ENCODE data around the gene SKAP1.

SKAP1 gene

DNA sequence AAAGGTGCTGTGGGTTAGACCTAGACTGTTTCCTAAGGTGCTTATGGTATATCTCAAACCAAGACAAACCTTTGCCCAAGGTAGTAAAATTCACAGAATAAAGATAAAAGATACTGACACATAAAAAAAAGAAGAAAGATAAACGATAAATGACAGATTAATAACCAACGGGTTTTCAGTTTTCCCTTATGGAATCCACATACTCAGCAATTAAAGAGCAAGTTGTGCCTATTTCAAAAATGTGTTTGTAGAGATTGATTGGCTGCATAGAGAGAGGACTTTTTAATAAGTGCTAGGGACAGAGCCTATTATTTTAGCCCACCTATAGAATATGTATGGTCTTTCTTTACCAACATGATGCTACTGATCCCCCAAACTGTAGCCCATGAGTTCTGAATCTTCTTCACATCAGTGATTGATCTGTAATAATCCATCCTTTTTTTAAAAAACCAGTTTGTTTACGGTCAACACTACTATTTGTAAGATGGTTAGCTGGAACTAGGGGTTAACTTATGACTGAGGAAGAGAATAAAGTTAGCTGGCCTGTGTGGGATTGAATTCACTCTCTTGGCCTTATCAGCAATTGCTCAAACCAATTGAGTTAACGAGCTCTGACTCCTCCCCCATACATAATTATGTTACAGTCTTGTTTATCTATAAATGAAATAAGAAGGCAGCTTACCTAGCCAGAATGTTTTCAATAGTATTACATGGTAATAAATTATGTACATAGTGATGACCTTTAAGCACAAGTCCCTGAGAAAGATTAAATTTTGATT lies 268.7 kb downstream of the SKAP1 start:
- no peak for DNase-seq

DNA sequence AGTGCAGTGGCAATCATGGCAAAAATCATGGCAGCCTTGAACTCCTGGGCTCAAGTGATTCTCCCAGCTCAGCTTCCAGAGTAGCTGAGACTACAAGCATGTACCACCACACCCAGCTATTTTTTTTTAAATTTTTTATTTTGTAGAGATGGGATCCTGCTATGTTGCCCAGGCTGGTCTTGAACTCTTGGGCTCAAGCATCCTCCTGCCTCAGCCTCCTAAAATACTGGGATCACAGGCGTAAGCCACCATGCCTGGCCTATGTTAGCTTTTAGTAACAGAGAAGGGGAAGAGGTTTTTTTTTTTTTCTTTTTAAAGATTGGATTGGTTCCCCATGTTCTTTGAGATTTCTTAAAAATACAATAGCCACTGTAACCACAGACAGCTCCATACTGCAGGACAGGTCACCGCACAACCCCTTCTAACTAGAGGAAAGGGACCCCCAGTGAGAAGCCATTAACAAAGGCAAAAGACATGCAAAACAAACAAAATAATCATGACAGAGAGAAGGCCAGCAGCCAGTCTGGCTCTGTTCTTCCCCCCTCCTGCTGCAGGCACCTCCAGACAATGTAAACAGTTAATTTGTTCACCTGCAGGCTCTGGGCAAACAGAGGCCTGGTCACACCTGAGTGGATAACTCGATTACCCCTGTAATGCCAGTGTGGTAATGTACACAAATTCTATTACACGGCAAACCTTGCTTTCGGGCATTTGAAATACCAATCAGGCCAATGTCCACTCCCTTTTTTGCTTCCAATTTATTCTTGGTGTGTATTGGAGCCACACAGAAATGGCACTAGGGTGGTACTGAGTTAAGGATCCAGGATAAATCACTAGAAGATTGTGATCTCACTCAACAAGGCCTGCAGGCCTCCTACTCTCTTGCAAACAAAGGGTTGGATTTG lies 269.6 kb downstream of the SKAP1 start:
- DNase-seq, result no peak

DNA sequence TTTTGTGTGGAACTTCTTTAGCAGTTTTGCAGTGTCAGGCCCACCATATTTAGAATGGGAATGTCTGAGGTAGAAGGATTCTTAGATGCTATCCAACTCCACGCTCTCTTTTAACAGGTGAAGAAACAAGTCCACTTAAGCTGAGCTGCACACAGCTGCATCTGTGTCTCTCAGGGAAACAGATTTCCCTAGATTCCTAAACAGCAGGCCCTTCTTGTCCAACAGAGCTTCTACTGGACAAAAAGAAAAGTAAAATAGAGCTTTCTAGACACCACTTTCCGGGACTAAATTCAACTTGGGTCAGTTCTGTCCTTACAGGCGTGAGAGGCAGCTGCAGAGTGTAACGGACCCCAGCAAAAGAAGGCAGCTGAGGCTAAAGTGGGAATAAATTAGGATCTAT lies 270.8 kb downstream of the SKAP1 start:
- DNase-seq, result no peak

DNA sequence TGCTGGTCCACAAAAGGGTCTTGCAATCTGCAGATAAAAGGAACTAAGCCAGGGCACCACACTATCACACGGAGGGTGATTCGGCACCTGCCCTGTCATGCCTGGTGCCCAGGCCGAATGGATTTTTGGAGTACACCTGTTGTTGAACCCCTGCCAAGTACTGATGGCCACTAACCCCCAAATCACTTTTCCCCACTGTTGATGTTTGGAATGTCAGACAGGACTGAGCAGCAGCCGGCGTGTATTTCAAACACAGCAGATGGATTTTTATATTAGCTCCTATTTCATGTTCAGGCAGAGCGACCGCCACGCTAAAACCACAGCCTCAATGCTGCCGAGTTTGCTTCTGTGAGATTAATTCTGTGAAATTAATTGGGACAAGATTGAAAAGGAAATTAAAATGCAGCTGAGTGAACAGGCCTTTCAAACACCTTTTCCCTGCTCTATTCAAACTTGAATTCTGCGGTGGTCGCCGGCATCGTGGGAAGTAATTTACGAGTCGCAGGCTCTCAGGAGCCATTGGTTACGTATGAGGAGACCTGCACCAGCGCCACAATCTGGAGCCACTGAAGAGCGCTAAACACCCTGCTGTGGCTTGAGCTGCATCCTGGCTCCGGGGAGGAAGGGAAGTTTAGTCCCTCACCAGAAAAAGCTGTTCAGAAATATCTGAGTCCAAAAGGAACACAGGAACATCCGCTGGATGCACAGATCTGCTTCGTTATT lies 274.0 kb downstream of the SKAP1 start:
- no peak for DNase-seq

DNA sequence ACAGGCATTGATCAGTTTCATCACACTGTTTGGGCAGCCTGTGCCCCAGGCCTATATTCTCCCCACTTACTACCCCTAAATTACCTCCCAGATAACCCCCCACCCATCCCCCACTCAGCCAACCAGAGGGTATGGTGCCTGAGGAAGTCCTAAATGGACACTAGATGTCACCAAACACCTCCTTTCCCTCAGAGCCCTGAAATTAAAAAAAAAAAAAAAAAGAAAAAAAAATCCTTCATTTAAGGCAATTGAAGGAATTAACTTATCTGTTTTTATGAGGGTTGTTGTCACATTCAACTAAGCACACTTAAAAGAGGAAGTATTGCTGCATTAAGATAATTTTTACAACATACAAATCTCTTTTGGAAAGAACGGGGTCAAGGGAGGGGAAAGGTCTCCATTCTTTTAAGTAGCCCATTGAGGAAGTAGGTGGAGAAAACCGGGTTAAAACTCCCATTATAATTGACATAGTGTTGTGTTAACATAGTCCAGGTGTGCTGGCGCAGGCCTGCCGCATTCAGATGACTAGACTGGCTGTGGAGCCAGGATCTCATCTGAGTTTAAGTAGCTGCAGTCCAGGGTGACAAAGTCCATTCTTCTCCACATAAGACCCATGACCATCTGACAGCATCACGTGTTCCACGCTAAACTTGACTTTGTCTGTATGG lies 276.2 kb downstream of the SKAP1 start:
- DNase-seq, result no peak

DNA sequence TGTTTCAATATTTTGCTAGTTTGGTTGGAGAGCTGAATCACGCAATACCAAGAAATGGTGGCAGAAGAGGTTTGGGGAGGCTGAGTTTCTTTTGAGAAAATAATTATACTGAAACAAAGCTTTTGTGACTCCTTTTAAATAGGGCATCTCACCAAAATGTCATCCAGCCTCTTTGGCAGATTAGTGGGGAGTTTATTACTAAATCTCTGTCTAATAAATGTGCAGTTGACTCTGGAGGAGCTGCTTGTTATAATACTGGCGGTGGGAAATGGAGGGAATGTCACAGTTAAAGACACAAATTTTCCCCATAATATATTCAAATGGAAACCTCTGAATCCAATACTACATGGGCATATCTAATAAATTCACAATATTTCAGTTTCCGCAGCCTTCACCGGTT lies 277.7 kb downstream of the SKAP1 start:
- DNase-seq, result no peak

DNA sequence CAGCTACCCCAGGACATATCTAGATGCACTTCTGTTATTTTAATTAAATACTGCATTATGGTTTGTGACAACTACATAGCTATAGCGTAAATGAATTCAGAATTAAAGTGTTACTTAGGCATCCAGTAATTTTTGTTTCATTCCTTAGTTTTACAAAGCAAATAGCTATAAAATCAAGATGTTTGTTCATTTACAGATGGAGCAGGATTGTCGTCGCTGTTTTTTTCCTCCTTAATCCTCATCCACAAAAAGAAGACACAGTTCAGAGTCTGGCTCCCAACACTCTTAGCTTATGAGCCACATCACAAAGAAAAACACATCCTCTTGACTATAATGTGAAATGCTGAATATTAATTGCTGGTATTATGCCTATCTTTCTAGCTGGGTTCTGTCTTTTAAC lies 278.8 kb downstream of the SKAP1 start:
- DNase-seq, result no peak

DNA sequence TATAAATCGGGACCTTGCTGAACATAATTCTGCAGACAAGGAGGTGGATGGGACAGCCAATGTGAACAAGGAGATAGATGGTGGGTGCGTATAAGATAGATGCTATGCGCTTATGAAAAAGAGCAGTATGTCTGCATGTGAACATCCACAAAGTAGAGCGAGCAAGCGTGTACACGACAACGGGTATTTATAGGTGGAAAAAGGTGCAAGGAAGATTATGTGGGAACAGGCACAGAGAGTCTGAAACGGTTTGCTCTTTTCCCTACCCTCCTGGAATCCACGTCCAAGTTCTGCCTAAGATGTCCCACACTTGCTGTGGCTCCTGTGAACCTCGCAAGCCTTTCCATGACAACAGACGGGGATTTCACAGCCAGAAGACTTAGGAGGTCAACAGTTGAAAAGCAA lies 279.4 kb downstream of the SKAP1 start:
- no peak for DNase-seq

DNA sequence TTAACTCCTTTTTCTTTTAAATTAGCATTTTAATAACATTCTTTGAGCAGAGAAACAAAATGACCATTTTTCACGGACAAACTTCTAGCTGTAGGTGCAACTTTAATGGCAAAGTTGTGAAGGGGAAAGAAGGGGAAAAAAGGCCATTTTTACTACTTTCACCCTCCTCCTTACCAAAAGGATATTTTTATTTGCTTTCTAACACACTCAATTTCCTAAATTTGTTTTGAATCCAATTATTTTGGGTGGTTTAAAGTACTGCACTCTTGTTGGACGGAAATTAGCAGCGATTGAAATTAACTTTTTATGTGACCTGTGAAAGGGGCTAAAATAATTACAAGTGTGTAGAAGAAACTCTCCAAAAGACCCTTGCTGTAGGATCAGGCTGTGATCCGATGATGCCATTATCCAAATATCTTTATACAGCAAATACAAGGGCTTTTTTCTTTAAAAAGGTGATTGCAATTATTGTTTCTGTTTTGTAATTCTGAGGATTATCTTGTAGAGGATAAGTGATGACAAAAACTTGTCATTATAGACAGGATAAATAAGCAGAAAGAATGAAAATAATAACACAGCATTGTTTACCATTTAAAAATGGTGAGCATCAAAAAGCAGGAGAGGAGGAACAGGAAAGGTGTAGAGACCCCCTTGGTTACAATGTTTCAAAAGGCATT lies 280.1 kb downstream of the SKAP1 start:
- no peak for DNase-seq

DNA sequence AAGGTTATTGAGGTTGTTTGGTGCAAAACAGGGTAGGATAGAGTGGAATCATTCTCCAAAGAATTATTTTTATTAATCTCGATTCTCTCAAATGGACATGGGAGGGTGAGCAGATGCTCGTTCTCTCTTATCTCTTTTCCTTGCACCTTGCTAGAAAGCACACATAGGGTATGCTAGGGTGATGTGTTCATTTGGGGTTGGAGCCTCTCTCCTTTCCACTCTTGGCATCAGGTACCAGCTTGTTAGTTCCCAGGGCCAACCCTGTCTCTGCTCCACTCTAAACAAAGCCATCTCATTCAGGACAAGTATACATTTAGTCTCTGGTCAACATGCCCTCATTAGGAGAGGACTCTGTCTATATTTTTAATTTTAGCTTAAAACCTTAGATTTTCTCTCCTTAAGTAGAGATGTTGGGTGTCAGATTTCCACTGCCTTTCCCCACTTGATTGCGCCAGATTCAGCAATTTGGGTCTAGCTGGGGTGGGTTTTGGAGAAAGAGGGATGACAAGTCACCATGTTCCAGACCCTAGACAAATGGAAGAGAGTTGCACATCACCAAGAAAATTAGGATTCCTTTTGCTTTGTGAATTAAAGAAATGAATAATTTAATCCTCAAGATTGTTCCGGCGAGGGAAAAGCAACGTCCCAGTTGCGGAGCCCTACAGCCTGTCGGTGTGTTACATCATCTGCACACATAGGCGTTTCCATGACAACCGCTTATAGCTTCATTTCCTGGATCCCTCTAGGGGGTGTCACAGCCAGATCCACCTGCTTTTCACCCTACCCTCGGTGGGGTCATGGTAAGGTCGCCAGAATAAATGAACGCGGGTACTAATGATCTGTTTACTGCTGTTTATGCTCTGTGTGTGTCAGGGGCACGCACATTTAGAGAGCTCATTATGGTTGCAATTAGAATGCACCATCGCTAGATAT lies 280.9 kb downstream of the SKAP1 start:
- DNase-seq, result no peak

DNA sequence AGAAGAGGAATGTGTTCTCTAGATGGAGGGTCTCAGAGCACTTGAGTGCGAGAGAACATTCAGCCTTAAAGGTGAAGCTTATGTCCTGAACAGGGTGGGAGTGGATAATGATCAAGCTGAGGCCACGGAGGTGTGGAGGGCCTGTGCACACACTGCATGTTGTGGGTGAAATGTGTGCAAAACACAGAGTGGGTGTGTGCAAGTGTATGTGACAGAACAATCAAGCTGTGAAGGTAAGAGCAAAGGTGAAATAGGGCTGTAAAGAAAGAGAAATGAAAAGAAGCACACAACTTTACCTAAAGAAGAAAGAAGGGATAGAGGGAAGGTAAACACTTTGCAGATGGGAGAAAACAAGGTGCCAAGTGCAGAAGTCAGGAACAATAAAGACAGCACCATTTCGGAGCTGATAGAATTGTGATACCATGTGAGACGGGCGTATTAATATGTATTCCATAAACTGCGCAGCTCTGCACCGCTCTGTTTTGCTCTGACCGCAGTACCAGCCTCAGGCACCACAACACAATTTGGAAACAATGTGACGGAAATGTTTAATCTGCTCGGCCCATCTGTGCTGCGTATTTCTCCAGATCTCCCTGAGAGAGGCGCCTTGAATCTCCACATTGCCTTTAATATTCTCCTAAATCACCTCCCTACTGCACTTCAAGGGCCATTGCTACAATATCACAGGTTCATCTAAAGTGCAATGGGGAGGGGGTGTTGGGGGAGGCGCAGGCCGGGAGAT lies 281.8 kb downstream of the SKAP1 start:
- DNase-seq, result no peak

DNA sequence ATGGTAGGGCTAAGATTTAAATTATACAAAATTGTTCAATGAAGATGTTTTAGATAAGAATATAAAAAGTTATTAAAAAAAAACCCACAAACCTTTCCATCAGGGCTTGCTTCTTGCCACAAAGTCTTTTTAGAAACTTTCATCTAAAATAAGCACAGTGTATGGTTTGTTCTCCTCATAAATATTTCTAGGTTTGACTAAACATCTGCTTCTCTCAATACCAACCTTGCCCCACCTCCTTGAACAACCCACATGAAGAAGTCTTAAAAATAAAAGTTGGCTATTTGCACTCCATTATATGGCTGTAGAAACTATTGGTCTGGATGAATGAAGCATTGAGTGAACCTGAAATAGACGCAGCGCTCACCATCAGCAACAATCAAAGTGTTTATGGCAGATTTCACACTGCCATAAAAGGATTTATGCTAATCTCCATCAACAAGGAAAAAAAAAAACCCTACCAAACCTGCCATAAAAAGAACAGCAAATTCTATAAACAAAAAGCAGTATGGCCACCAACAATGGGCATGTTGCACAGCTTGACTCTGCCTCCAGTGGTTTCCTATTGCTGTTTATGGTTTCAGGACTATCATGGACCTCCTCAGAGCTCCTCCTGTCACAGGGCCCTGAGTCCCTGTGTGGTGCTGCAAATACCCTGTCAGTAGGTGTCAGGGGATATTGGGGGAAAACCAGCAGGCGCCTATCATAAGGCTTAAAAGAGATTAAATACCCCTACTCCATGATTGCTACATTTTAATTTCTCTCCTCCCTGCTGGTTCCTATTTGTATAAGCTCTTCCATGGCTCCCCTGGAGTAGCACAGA lies 284.8 kb downstream of the SKAP1 start:
- no peak for DNase-seq

DNA sequence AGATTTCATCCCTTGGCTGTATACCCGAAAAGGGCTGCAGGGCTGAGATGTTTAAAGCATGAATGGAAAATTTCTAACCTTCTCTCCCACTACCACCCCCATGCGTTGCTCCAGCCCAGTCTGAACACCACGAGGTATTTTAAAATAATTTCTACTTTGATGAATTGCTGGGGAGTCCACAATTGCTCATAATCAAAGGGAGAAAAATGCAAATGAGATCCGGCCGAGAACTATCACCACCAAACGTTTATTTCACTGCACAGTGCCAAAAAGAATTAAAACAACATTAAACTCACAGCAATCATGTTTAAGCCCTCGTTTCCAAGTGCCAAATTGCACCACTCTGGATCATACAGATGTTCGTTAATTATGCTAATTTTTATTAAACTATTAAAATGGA lies 285.8 kb downstream of the SKAP1 start:
- DNase-seq, result no peak

DNA sequence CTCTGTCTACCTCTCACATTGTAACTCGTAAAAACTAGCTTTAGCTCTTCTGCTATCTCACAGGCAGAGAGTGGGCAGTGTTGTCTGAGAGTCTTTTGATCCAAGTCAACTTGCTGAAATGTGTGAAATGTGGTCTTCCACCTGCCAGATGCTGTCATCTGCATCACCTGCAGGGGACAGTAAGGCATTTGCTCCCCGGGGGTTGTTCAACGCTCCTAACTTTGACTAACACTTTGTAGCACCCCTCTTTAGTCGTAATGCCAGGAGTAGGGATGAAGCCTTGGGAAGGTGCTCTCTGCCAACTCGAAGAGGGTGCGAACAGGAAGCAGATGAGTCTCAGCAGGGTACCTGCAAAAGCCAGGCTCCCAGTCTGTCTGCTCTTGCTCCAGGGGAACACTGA lies 286.4 kb downstream of the SKAP1 start:
- DNase-seq, result no peak

DNA sequence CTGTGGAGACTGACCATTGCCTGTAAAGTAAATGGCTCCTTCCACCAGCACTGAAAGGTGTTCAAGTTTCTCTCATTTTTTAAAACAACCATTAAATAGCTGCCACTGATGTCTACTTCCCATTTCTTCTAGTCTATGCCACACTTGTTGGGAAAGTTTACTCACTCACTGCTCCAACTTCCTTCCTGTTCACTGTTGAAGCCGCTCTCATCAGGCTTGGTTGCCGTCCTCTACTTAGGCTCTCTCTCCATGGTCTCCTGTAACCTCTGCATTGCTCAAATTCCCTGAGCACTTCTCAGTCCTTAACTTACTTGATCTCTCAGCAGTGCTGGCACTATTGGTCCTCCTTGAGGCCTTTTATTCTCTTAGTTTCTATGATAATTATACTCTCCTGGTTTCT lies 290.1 kb downstream of the SKAP1 start:
- no peak for DNase-seq

DNA sequence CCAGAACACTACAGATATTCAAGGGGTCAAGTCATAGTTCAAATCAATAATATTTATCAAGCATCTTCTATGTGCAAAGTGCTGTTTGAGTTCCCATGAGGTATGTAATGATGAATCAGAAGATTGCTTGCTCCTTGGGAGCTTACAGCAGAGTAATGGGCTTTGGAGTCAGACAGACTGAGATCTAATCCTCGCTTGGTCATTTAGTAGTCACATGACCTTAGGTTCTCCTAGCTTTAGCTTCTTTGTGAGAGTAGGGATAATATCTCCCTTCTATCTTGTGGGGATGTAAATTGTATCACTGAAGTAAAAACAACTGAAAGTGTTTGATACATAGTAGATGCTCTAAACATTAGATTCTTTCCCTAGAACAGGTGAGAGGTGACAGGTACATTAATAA lies 292.4 kb downstream of the SKAP1 start:
- DNase-seq, result no peak

DNA sequence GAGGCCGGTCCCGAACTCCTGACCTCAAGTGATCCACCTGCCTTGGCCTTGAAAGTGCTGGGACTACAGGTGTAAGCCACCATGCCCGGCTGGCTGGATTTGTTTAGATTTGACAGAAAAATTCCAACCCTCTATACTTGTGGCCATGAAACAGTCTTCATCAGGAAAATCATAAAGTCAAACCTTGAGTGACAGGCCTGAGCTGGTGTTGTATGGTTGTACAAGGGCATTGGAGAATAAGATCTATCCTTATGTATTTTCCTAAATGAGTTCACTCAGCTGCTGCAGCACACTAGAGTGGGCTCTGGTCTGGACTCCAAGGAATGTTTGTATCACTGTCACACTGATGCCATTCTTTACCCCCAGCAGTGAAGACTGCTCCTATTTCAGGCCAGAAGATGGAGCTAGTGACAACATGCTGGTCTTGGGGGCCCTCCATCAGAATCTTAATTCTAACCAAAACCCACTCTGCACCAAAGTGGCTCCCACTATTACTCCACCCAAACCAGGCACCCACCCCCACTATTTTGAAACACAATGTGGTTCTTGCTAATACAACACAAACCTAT lies 295.0 kb downstream of the SKAP1 start:
- no peak for DNase-seq

DNA sequence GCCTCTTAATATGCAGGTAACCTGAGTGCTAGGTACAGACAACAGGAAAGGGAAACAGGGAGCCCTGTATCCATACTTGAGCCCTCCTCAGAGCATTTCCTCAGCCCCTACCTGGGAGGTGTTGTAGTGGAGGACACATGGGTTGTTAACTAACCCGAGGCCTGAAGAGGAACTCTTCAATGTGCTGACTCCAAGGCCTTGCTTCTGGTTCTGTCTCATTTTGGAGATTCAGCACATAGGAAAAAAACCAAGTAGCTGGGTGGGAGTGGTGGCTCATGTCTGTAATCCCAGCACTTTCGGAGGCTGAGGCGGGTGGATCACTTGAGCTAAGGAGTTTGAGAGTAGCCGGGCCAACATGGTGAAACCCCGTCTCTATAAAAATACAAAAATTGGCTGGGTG lies 297.6 kb downstream of the SKAP1 start:
- no peak for DNase-seq

DNA sequence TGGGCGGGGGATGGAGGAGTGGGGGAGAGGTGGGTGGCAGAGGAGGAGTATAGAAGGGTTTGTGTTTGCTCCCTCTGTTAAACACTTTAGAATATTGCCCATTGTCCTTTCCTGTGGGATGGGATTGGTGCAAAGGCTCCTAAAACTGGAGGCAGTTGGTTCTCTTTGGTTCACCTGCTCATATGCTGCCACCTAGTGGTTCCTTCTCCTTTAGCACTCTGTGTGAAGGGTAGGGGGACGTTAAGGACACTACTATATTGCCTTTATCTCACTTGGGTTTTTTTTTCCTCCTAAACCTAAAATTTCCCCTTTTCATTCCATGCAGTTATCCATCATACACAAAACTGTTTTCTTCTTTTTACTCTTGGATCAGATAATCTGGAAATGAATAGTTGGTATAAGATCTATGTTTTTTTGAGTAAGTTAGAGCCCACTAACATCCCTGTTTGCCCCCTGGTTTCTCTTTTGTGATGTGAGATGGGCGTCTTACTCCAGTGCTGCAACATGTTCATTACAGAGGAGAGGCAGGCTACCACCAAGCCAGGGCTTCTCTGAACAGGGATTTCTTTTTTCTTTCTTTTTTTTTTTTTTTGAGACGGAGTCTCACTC lies 298.7 kb downstream of the SKAP1 start:
- DNase-seq, result no peak
